BE2C (cell line): ENCODE data around the gene OR14C36. TPM values are rescaled to one million over a fixed set of nuclear protein-coding genes. Genes with fewer than 3 reads are reported as not detected.
"Not testable (repeated sequence)": the region's sequence is repeated elsewhere in the genome, so short reads cannot be mapped to it uniquely, and the experiment has no call there.

Source experiments
- DNase-seq: peaks from one replicate; pipeline ENCODE4 v3.0.0-alpha.2; 2020
- H3K27me3 ChIP-seq: fragments of 250-450 bp; sonication (Bioruptor Pico); 2 replicates; pipeline ENCODE4 v1.5.1; 2020; ENCODE audit warnings: mild to moderate bottlenecking
- H3K36me3 ChIP-seq: fragments of 250-450 bp; sonication (Bioruptor Pico); 2 replicates; pipeline ENCODE4 v1.5.1; 2020; ENCODE audit warnings: mild to moderate bottlenecking
- H3K4me1 ChIP-seq: fragments of 250-450 bp; sonication (Bioruptor Pico); 2 replicates; pipeline ENCODE4 v1.5.1; 2020
- H3K4me3 ChIP-seq: 2 replicates; pipeline ENCODE4 v1.5.1; 2011; ENCODE audit warnings: low read depth, low read length
- H3K9me3 ChIP-seq: fragments of 250-450 bp; sonication (Bioruptor Pico); 2 replicates; pipeline ENCODE4 v1.5.1; 2020
- polyA plus RNA-seq: library from polyadenylated mRNA; unstranded; fragments of >200 nt; gene quantifications from one replicate; pipeline ENCODE4 v1.2.1, GENCODE V29; 2012; ENCODE audit warnings: low read depth, missing spikeins; ENCODE audit not compliant: insufficient read length, insufficient read depth
- TF ChIP-seq, protein P1 (sequence below): IDR thresholded peaks from 2 replicates; pipeline ENCODE4 v1.5.1; 2012; ENCODE audit warnings: mild to moderate bottlenecking, low read depth, low read length

Gene OR14C36, protein sequence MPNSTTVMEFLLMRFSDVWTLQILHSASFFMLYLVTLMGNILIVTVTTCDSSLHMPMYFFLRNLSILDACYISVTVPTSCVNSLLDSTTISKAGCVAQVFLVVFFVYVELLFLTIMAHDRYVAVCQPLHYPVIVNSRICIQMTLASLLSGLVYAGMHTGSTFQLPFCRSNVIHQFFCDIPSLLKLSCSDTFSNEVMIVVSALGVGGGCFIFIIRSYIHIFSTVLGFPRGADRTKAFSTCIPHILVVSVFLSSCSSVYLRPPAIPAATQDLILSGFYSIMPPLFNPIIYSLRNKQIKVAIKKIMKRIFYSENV
- polyA plus RNA-seq = not detected

GRCh38 chr1:248348475-248348874, at the start of gene OR14C36:
Gene OR14C36, plus strand, starts transcription at chr1:248348775. Its CDS starts 0 bp downstream, at chr1:248348775.
- H3K27me3 ChIP-seq = no peaks in the 10 kb centered on the region
- H3K4me1 ChIP-seq = no peaks in the 10 kb centered on the region
- TF ChIP-seq, protein P1, sequence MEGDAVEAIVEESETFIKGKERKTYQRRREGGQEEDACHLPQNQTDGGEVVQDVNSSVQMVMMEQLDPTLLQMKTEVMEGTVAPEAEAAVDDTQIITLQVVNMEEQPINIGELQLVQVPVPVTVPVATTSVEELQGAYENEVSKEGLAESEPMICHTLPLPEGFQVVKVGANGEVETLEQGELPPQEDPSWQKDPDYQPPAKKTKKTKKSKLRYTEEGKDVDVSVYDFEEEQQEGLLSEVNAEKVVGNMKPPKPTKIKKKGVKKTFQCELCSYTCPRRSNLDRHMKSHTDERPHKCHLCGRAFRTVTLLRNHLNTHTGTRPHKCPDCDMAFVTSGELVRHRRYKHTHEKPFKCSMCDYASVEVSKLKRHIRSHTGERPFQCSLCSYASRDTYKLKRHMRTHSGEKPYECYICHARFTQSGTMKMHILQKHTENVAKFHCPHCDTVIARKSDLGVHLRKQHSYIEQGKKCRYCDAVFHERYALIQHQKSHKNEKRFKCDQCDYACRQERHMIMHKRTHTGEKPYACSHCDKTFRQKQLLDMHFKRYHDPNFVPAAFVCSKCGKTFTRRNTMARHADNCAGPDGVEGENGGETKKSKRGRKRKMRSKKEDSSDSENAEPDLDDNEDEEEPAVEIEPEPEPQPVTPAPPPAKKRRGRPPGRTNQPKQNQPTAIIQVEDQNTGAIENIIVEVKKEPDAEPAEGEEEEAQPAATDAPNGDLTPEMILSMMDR = no peak
- H3K36me3 ChIP-seq = no peaks in the 10 kb centered on the region
- DNase-seq = no peak
- H3K4me3 ChIP-seq = no peak within 1 kb of the TSS
- no peaks in the 10 kb centered on the region; the same call in 1 of the 2 replicates for H3K9me3 ChIP-seq

GRCh38 chr1:248303324-248303723, 45.3 kb upstream of the OR14C36 start, which contains the start of gene OR2T12:
Gene OR2T12, minus strand, starts transcription at chr1:248303424. Its CDS starts 7,846 bp downstream, at chr1:248295578.
- TF ChIP-seq, protein P1 = no peak
- no peak for DNase-seq
- H3K4me3 ChIP-seq = no peak within 1 kb of the TSS
- no peaks in the 10 kb centered on the region for H3K4me1 ChIP-seq
- no peaks in the 10 kb centered on the region for H3K9me3 ChIP-seq
- H3K36me3 ChIP-seq = no peaks in the 10 kb centered on the region
- no peaks in the 10 kb centered on the region for H3K27me3 ChIP-seq

DNA sequence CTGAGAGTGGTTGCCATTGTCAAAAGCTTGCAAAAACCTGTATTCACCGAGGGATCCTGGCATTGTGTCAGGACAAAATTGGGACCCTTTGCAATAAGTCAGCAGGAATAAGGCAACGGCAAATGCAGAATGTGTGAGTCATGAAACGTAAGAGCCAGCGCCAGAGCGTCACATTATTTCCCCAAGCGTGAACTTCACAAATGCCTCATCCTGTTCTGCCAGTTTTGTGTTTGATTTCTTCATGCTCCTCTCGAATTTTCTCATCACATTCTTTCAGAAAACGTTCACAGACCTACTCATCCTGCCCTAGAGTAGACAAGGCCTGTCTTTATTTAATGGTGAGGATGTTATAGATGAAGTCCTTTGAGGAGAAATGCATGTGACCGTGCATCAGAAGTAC, 42.9 kb upstream of the OR14C36 start:
- H3K27me3 ChIP-seq, H3K36me3 ChIP-seq, H3K4me3 ChIP-seq, H3K4me1 ChIP-seq, DNase-seq, H3K9me3 ChIP-seq: not testable (repeated sequence)

GRCh38 chr1:248306103-248306502, 42.5 kb upstream of the OR14C36 start:
- no peaks in the 10 kb centered on the region for H3K9me3 ChIP-seq
- TF ChIP-seq, protein P1 = no peak
- no peaks in the 10 kb centered on the region for H3K36me3 ChIP-seq

DNA sequence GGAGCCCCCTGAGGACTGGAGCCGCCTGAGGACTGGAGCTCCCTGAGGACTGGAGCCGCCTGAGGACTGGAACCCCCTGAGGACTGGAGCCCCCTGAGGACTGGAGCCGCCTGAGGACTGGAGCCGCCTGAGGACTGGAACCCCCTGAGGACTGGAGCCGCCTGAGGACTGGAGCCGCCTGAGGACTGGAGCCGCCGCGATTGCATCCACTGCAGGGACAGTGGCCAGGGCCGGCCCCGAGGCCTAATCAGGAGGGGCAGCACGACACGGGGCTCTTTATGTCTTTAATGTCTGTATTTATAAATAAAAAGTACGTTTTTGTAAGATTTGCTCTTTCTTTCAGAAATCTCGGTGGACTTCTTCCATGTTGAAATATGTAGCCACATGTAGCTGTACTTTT, 41.8 kb upstream of the OR14C36 start:
- H3K9me3 ChIP-seq, H3K4me1 ChIP-seq, DNase-seq, H3K36me3 ChIP-seq, H3K4me3 ChIP-seq, H3K27me3 ChIP-seq: not testable (repeated sequence)

More at GRCh38 chr1:248306103-248306502, 42.5 kb upstream of the OR14C36 start:
- Histone ChIP-seq H3K4me3 (no peak overlapping the region), H3K27me3 (no peaks in the 10 kb centered on the region), H3K4me1 (no peaks in the 10 kb centered on the region)
- no peak for DNase-seq

- Histone ChIP-seq H3K9me3 (no peaks in the 10 kb centered on the region), H3K36me3 (no peaks in the 10 kb centered on the region), H3K27me3 (no peaks in the 10 kb centered on the region), H3K4me1 (no peaks in the 10 kb centered on the region), H3K4me3 (no peak overlapping the region)
- DNase-seq = no peak
- TF ChIP-seq, protein P1 = no peak
Measured at GRCh38 chr1:248316796-248317195, 31.8 kb upstream of the OR14C36 start.

DNA sequence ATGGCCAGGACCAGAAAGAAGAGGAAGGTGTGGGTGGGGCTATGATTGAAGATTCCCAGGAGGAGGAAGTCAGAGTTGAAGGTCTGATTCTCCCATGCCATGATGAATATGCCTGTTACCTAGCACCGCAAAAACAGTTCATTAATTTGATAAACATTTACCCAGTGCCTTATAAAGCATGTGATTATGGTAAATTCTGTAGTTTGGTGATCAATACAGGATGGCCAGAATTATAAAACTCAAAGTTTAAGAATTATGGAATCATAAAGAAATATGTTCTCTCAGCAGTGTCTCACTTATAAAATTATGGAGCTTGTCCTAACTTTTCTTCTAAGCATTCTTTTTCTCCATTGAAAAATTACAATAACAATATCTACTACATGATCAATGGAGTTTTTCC, 24.1 kb upstream of the OR14C36 start, which contains the start of gene OR2M7:
Gene OR2M7 (minus strand): TSS at position 101 of the 400 bp plus-strand sequence. CDS start 0 bp downstream, at position 101.
- H3K9me3 ChIP-seq = no peaks in the 10 kb centered on the region
- TF ChIP-seq, protein P1 = no peak
- no peaks in the 10 kb centered on the region for H3K36me3 ChIP-seq
- no peak within 1 kb of the TSS for H3K4me3 ChIP-seq
- H3K4me1 ChIP-seq = no peaks in the 10 kb centered on the region
- no peak for DNase-seq
- H3K27me3 ChIP-seq = no peaks in the 10 kb centered on the region
